HG03558 (cell line): Measurements from ENCODE around the gene ARID3A.

Experiments used
- ATAC-seq: cut with Tn5 transposase; IDR thresholded peaks from one replicate; pipeline ENCODE4 v1.9.1; 2021; ENCODE audit warnings: moderate number of reproducible peaks; ENCODE audit not compliant: unreplicated experiment; ENCODE audit errors: extremely low read depth

The ARID3A gene

DNA sequence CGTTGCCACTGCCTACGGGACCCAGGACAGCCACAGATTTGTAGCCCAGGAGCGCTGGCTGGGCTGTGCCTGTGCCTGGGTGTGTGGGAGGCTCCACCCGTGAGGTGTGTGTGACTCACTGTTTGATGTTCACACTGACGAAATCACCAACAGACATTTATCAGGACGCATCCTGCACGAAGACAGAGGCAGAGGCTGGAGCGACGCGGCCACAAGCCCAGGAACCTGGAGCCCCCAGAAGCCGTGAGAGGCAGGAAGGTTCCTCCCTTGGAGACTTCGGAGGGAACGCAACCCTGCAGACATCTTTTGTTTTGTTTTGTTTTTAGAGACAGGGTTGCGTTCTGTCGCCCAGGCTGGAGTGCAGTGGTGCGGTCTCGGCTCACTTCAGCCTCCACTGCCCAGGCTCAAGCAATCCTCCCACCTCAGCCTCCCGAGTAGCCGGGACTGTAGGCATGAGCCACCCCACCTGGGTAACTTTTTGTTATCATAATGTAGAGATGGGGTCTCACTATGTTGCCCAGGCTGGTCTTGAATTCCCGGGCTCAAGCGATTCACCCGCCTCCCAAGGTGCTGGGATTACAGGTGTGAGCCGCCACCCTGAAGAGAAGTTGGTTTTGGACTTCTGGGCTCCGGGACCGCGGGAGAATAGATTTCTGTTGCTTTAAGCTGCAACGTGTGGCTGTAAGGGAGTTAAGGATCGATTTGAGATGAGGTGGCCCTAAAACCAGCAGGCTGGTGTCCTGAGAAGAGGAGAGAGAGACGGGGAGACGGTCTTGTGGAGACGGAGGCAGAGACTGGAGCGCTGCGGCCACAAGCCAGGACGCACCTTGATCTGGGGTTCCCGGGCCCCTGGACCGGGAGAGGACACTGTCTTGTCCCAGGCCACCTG lies 33.4 kb downstream of the ARID3A start:
- ATAC-seq = no peak

DNA sequence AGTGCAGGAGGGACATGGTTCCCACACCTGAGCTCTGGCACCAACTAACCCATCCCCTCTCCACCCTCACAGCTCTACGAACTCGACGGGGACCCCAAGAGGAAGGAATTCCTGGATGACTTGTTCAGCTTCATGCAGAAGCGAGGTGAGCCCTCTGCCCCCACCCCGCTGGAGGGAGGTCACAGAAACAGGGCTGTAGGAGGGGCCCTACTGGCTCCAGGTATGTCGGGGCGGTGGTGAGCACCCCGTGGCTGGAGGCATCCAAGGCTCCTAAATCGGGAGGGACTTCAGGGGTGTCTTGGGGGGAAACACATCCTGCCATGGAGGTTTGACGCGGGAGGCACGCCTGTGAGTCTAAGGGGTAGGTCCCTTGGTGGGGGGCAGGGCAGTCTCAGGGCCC lies 34.2 kb downstream of the ARID3A start:
- ATAC-seq = no peak

GRCh38 chr19:960601-960938 lies 34.7 kb downstream of the ARID3A start:
- no peak for ATAC-seq

DNA sequence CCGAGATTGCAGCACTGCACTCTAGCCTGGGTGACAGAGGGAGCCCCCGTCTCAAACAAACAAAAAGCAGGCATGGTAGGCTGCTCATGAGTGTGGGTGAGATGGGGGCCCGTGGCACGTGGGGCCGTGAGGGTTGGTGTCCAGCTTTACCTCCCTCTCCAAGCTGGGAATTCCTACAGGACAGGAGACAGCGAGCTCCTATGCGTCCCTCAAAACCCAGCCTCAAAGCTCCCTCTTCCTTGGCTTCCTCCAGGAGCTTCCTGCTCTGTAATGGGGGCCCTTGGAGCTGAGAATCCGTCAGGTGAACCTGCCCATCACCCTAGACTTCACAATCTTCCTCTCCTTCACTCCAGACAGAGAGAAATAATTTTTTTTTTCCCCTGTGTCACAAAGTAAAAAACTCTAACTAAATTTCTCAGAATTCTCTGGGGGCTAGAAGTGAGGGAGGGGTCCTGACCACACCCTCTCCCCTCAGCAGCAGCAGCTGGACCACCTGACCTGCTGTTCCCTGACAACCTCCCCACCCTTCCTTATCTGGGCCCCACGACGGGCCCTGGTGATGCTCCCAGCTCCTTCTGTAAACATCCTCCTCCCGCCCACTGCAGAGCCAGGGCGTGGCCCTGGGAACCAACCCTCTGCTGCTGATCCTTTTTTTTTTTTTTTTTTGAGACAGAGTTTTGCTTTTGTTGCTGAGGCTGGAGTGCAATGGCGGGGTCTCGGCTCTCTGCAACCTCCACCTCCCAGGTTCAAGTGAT lies 36.2 kb downstream of the ARID3A start:
- ATAC-seq = no peak

DNA sequence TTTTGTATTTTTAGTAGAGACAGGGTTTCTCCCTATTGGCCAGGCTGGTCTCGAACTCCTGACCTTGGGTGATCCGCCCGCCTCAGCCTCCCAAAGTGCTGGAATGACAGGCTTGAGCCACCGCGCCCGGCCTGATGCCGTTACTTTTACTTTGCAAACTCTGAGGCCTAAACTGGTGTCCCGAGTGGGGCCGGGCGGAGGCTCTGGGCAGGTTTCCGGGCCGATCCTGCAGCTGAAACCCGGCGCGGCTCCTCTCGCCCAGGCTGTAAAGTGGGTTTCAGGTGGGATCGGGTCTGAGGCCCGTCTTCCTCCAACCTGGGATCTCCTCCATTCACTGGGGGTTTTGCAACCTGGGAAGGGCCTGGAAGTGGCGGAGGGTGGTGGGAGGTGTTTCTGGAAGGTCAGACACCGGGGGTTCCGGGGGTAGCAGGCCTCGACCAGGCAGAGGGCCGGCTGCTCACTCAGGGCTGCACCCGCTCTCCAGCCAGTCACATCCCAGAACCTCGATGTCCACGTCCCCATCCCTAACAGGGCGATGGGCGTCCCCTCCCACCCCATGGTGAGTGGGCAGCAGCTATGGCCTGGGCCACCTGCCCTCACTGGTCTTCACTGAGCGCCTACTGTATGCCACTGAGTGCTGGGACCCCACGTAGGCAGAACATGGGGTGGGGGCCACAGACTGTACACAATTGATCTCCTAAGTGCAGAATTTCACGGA lies 37.0 kb downstream of the ARID3A start:
- no peak for ATAC-seq

- no peak for ATAC-seq
Measured at GRCh38 chr19:963486-963951, 37.7 kb downstream of the ARID3A start.

DNA sequence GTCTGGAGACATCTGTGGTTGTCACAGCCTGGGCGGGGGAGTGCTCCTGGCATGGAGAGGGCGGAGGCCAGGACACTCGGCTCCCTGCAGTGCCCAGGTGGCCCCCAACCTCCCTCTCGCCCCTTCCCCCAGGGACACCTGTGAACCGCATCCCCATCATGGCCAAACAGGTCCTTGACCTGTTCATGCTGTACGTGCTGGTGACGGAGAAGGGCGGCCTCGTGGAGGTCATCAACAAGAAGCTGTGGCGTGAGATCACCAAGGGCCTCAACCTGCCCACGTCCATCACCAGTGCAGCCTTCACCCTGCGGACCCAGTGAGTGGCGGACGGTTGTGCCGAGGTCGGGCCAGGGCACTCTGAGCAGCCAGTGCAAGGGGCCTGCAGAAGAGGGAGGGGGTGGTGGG lies 38.3 kb downstream of the ARID3A start:
- no peak for ATAC-seq

DNA sequence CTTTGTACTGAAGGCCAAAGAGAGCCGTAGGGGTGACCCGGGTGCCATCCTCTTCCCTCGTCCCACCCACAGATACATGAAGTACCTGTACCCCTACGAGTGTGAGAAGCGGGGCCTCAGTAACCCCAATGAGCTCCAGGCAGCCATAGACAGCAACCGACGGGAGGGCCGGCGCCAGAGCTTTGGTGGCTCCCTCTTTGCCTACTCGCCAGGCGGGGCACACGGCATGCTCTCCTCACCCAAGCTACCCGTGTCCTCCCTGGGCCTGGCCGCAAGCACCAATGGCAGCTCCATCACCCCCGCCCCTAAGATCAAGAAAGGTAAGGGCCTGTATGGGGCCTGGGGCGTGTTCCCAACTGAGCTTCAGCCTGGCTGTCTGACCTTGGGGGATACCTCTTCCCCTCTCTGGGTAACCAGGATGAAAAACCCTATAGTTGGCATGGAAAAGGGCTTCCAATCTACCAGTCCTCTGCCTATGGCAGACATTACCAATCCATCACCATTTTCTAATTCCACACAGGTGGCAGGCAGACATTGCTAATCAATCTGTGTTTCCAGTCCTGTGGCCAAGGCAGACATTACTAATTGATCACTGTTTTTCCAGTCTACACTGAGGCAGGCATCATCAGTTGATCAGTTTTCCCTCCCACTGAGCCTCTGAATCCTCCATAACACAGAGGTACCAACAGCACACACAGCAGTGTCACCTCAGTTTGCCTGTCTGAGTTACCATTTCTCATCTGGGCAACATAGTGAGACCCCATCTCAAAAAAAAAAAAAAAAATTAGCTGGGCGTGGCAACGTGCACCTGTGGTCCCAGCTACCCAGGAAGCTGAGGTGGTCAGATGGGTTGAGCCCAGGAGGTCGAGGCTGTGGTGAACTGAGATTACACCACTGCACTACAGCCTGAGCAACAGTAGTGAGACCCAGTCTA lies 39.2 kb downstream of the ARID3A start:
- ATAC-seq = no peak

- no peak for ATAC-seq
Measured at GRCh38 chr19:966485-967088, 40.8 kb downstream of the ARID3A start.

DNA sequence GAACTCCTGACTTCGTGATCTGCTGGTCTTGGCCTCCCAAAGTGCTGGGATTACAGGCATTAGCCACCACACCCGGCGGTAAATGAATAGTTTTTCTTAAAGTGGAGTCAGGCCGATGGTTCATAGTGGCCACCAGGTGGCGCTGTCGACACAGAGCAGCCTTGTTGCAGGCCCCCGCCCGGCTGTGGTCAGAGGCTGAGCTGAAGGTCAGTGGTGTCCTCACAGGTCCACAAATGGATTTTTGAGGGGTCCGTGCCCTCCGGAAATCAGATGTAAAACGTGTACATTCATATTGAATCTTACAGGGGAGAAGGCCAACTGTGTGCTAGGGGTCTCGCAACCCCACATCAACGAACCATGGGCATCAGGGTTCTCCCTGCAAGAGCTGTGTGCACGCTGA lies 44.9 kb downstream of the ARID3A start:
- ATAC-seq = no peak

DNA sequence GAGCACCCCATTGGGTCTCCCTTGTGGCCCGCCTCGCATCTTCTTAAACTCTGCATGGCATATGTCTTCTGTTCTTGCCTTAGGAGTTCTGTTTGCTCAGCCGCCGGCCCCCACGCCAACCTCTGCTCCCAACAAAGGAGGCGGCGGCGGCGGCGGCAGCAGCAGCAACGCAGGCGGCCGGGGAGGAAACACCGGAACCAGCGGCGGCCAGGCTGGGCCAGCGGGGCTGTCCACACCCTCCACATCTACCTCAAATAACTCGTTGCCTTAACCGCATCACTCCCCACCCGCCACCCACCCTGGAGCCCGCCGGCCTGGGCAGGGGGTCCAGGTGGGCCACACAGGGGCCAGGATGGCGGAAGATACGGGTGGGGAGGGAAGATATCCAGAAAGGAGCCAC lies 46.0 kb downstream of the ARID3A start:
- ATAC-seq = no peak

GRCh38 chr19:972281-972680 lies 46.4 kb downstream of the ARID3A start:
- no peak for ATAC-seq

GRCh38 chr19:973726-974563 lies 48.1 kb downstream of the ARID3A start:
- no peak for ATAC-seq

- no peak for ATAC-seq
Measured at GRCh38 chr19:974564-975257, 48.9 kb downstream of the ARID3A start.

GRCh38 chr19:976476-976875 lies 50.6 kb downstream of the ARID3A start:
- no peak for ATAC-seq

GRCh38 chr19:977058-977464 lies 51.2 kb downstream of the ARID3A start:
- ATAC-seq = no peak

DNA sequence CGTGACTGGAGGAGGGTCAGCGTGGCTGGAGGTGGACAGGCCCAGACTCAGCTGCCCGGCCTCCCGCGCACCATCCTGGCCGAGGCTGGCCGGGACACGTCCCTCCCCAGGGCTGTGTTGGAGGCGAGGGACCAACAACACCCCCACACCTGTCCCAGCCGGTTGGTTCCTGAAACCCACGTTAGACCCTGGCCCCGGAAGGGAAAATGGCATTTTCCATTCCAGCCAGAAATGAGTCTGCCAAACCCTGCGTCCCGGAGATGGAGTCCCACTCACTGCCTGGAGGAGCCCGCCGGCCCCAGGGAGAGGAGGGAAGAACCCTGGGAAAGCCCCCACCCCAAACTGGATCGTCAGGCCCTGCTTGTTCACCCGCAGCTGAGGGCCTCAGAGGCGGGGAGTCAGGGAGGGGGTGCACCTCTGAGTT lies 53.5 kb downstream of the ARID3A start:
- no peak for ATAC-seq
